NT2/D1 (cell line): ENCODE measurements around the gene RNU1-1.
"Not testable (repeated sequence)": the region's sequence is repeated elsewhere in the genome, so short reads cannot be mapped to it uniquely, and the experiment has no call there.

Experiments
- YY1 ChIP-seq: IDR thresholded peaks from 2 replicates; pipeline ENCODE4 v1.6.1; 2011; ENCODE audit not compliant: insufficient read length, insufficient read depth
- ZNF274 ChIP-seq: IDR thresholded peaks from 2 replicates; pipeline ENCODE4 v1.6.1; 2011; ENCODE audit warnings: mild to moderate bottlenecking, low read depth, low read length

GRCh38 chr1:16505870-16506269, 8.2 kb downstream of the RNU1-1 start:
- not testable (repeated sequence) for TF ChIP-seq ZNF274, YY1
